ENCODE measurements around the gene SLC4A4. TPM values are rescaled to one million over a fixed set of nuclear protein-coding genes. Genes with fewer than 3 reads are reported as not detected.

Gene SLC4A4
- total and polyA plus RNA-seq, 4 donors: 3.0 to 36.7 (median 8.2) TPM

DNA sequence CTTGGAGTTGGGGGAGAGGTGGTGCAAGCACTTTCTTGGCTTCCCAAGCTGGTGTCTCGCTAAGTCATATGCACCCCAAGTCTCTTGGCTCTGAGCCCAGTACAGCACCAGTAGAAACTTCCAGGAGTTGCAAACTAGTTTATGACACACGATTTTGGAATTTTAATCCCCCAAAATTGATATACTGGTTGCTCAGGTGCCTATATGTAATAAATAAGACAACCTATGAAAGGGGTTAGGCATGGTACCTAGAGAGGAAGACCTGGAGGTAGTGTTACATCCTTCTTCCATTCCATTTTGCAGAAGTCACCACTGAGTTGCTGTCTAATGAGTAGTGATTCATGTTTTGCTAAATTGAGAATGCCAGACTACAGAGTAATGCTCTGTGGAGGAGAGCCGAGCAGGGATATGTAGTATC is 4.3 kb upstream of the SLC4A4 start:
- 92% methylated on average over 3 of the region's 3 CpGs for WGBS
- TF ChIP-seq YY1 (IDR thresholded peaks at IDR 0.05) (no peak), GABPA (IDR thresholded peaks at IDR 0.05 in 1 of 2, conservative IDR thresholded peaks at IDR 0.05 in 1 of 2) (no peak), TAF1 (conservative IDR thresholded peaks at IDR 0.05) (no peak), HNF4A (conservative IDR thresholded peaks at IDR 0.05) (no peak), MAX (IDR thresholded peaks at IDR 0.05) (no peak), EGR1 (IDR thresholded peaks at IDR 0.05; ENCODE audit: low read depth in 2 of 2) (no peak), ZBTB33 (IDR thresholded peaks at IDR 0.05) (no peak), SP1 (IDR thresholded peaks at IDR 0.05) (no peak), HNF4G (IDR thresholded peaks at IDR 0.05) (no peak), ATF3 (IDR thresholded peaks at IDR 0.05) (no peak), RXRA (IDR thresholded peaks at IDR 0.05) (no peak), FOXA2 (IDR thresholded peaks at IDR 0.05) (no peak), CTCF (IDR thresholded peaks at IDR 0.05; ENCODE audit: low read depth, low read length, missing input control) (no peak), FOXA1 (IDR thresholded peaks at IDR 0.05) (no peak), RAD21 (IDR thresholded peaks at IDR 0.05) (no peak)
- TF ChIP-seq, protein P1, sequence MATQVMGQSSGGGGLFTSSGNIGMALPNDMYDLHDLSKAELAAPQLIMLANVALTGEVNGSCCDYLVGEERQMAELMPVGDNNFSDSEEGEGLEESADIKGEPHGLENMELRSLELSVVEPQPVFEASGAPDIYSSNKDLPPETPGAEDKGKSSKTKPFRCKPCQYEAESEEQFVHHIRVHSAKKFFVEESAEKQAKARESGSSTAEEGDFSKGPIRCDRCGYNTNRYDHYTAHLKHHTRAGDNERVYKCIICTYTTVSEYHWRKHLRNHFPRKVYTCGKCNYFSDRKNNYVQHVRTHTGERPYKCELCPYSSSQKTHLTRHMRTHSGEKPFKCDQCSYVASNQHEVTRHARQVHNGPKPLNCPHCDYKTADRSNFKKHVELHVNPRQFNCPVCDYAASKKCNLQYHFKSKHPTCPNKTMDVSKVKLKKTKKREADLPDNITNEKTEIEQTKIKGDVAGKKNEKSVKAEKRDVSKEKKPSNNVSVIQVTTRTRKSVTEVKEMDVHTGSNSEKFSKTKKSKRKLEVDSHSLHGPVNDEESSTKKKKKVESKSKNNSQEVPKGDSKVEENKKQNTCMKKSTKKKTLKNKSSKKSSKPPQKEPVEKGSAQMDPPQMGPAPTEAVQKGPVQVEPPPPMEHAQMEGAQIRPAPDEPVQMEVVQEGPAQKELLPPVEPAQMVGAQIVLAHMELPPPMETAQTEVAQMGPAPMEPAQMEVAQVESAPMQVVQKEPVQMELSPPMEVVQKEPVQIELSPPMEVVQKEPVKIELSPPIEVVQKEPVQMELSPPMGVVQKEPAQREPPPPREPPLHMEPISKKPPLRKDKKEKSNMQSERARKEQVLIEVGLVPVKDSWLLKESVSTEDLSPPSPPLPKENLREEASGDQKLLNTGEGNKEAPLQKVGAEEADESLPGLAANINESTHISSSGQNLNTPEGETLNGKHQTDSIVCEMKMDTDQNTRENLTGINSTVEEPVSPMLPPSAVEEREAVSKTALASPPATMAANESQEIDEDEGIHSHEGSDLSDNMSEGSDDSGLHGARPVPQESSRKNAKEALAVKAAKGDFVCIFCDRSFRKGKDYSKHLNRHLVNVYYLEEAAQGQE (IDR thresholded peaks at IDR 0.05): no peak
- Histone ChIP-seq H3K4me1 (ENCODE audit: control insufficient read depth in 4 of 4, insufficient read depth in 4 of 4, low read length in 3 of 4) (no peaks in the 10 kb centered on the region), H3K36me3 (ENCODE audit: control insufficient read depth in 4 of 4, insufficient read depth in 3 of 4, low read depth in 1 of 4, low read length in 3 of 4) (no peaks in the 10 kb centered on the region), H3K4me3 (ENCODE audit: low read depth in 1 of 3, low read length in 3 of 3) (no peak overlapping the region), H3K9ac (ENCODE audit: low read depth in 1 of 2, low read length in 2 of 2) (no peak overlapping the region), H3K27ac (ENCODE audit: low read depth in 1 of 2, low read length in 2 of 2) (no peak overlapping the region), H3K9me3 (ENCODE audit: control insufficient read depth in 4 of 4, low read length in 3 of 4) (no peaks in the 10 kb centered on the region), H3K27me3 (ENCODE audit: control insufficient read depth in 4 of 4, insufficient read depth in 4 of 4, low read length in 3 of 4) (no peaks in the 10 kb centered on the region)
- DNase-seq (ENCODE audit: low spot score): no peak

Measured in liver (tissue), 9 donors.